ELR (cell line): Measurements from ENCODE around the gene ZNF263.

Experiments
- DNase-seq: peaks from one replicate; pipeline ENCODE4 v3.0.0-alpha.2; 2015; ENCODE audit warnings: low read depth

ZNF263 gene

DNA sequence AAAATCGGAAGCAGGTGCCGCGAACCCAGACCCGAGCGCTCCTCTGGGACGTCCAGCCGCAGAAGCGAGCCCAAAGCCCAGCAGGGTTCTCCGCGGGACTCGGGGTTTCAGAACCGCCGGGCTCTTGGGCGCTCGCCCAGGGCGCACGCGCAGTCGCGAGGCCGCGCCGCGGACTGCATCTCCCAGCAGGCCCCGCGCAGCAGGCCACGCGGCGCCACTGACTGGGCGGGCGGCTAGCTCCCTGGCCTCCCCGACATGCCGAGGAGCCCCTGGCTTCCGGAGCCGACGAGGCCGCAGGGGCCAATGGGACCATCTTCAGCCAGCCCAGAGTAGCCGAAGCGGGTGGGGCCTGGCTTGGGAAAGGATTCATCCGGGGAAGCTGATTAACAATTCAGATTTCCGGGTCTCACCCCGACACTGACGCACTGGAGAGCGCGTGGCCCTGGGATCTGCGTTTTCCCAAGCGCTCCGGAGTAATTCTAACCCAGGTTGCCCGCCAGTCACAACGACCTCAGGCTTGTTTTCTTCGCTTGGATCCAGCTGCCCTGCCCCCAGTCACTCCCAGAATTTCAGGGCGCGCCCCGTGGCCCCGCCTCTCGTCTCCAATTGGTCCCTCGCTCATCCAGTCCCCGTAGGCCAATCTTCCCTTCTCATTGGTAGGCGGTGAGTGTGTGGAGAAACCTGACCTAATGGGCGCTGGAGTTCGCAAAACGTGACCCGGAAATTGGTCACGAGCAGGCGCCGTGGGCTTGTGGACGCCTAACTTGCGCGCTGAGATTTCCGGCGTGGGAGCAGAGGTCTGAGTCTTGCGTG, at the start of gene ZNF263:
TSS of gene ZNF263 (plus strand) at position 762 of the 813 bp plus-strand sequence. CDS start 328 bp downstream, outside the sequence.
- peak; percentile 98 for DNase-seq

DNA sequence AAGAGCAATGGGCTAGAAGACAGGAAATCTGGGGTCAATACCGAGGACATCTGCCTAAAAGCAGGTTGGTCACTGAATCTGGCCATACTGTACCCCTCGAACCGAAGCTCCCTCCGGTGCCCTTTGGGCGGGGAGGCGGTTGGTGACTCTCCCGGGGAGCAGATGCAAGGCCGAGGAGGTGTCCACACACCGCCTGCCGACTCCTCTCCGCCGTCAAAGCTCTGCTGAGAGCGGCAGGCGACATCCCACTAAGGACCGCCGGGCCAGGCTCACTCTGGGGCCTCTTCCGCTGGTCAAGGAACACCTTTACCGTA, 48.8 kb upstream of the ZNF263 start:
- no peak for DNase-seq

DNA sequence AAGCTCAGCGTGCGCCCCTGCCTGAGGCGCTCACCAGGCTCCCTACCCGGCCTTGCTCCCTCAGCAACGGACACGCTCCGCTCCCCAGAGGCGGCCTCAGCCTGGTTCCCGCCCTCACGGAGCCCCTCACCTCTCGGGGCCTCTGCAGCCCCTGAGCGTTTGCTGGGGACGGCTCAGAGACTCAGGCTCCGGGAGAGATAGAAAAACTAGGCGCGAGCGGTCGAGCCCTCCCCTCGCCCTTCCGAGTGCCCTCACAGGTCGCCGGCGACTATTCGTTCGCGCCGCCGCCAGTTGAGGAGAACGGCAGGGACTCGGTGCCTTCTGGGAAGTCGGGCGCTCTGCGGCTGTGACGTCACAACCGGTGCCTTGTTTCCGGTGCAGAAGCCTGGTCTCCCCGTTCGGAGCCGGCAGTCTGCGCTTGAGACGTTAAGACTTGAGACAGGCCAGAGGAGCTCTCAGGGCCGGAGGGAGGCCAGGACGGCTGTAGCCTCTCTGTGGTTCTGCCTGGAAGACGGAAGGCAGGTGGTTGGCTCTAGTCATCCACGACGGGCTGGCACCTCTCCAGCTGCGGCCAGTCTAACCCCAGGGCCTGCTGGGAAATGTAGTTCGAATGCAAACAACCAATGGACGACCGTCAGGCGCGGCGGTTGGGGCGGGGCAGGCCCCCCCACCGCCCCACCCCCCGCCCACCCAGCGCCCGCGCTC, 48.3 kb upstream of the ZNF263 start, which contains the start of gene ZNF200:
TSS of gene ZNF200 (minus strand) at position 302 of the 705 bp plus-strand sequence. CDS start 1,403 bp downstream, outside the sequence.
- peak; percentile 92 for DNase-seq

DNA sequence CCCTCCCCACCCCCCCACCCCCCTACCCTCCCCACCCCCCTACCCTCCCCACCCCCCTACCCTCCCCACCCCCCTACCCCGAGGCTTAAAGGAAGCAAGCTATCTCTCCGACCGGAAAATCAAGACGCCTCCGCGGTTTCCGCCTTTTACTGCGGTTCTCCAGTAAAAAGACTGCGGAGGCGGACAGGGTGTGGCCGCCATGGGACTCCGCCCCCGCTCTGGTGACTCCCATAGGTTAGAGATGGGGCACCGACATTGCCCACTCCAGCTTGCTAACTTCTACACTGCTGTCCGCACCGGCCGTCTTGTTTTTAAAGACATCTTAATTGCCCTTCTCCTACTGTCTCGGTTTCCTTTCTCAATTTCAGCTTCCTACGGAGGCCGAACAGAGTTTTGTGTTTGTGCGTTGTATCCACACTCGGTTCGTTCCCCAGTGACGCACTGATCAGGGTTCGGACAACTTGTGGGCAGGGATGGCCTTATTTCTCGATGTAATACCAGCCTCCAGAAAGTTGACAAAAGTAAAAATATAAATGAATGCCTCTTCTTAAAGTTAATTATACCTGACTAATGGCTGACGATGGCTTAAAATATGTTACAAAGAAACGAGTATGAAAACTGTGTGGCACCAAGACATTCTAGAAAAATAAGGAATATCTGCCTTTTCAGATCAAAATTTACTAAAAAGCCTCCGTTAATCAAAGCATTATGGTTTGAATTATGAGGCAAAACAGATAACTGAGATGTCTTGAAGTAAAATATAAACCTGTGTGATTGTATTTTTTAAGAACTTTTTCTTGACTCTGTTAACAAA, 47.2 kb upstream of the ZNF263 start:
- peak; percentile 9 for DNase-seq

DNA sequence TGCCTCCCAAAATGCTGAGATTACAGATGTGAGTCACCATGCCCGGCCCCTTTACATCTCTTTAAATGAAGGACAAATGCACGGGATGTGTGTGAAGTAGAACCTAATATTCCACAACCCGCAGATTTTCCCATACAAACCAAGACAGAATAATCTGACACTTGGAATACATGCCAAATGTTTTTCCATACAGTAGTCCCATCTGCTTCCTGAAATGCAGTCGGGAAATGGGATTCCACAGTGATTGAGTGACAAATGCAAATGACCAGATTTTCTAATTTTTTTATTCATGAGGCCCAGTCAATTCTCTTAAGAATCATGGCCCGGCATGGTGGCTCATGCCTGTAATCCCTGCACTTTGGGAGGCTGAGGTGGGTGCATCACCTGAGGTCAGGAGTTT, 41.5 kb upstream of the ZNF263 start:
- DNase-seq, result no peak

DNA sequence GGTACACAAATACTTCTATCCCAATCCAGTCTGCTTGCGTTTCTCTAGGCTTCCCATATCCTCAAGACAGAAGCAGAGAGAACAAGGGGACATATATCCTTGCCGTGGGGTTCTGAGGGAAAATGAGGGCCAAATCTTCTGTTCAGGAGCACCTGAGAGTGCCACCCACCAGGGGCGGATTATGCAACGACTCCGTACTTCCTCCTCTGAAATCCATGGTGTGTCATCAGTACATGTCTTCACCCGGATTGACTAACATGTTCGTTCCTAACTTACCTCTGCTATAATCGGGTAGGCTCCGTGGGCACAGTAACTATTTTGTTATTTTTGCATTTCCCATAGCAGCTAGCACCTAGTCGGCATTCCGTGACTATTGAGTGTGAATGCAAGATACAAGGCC, 40.6 kb upstream of the ZNF263 start:
- DNase-seq, result no peak

DNA sequence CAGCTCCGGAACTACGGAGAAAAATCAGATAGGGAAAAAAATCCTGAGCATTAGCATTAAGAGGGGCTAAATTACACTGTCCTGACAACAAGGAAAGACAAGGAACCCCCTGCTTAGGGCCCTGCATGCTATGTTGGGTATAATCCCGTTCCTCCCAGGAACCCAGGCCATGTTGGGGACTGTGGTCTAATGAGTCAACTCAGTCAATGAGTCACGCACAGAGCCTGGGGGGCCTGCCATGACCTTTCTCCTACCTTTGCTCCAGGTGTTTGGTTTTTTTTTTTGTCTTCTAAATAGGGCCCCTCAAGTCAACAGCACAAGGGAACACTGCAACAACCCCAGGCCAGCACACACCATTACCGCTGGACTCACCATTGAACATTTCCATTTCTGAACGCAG, 39.4 kb upstream of the ZNF263 start:
- DNase-seq, result peak; percentile 25

DNA sequence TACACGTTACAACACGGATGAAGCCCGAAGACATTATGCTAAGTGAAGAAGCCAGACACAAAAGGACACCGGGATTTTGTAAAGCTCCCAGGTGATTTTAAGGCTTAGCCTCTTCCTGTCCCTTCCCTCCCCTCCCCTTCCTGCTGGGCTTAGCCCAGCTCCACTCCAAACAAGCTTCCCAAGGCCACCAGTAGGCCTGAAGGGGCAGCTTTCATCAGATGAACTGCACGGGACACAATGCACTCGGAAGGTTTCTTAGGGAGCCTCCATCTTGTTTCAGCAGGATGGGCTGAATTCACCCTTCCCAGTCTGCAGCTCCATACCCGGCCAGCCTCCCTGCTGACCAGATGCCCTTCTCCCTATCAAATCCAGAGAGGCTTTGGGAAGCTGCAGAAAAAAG, 37.3 kb upstream of the ZNF263 start:
- DNase-seq, result no peak

DNA sequence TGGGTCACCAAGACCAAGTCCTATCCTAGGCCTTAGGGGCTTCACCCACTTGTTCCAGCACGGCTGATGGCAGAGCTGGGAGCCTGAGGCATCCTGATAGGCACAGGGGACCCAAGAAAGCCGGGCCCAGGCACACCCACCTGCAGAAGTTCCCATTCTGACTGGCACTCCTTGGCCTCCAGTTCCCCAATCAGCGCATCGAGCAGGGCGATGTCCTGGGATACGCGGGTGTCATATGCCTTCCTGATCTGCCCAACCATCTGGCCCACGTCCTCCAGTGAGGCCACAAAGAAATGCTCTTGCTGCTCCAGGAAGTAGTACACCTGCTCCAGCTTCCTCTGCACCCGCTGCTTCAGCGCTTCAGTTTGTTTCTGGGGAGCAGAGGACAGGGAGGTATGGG, 36.4 kb upstream of the ZNF263 start:
- DNase-seq, result no peak

DNA sequence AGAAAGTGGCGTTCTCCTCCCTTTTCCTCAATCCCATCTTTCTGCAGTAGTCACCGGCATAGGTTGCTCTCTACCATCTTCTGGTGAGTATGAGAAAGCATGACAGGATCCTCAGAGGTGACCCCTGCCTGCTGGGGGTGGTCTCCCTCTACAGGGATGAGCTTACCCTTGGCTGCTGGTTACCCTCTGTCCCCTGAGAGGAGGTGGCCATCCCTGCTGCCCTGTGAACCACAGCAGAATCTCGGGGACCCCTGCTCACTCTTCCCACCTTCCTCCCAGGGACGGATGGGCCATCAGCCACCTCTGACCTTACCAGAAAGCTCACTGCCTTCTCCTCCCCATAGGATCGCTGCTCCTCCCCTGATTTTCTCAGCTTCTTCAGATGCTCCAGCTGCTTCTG, 34.7 kb upstream of the ZNF263 start:
- no peak for DNase-seq

DNA sequence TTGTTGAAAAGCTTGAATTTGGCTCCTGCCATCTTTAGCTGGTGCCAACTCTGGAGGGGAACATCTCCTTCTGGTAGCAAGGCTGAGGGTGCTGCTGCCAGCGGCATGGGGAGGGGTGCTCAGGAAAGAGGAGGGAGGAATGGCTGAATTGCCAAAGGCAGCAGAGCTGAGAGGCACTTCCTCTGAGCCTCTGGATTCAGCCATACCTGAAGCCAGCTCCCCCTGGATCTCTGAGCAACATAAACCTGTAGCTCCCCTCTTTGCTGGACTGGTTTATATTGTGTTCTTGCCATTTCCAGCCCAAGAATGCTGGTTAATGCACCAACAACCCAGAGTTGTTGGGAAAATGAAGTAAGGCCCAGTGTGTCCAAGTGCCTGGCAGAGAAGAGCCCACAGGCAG, 34.3 kb upstream of the ZNF263 start:
- DNase-seq, result no peak

DNA sequence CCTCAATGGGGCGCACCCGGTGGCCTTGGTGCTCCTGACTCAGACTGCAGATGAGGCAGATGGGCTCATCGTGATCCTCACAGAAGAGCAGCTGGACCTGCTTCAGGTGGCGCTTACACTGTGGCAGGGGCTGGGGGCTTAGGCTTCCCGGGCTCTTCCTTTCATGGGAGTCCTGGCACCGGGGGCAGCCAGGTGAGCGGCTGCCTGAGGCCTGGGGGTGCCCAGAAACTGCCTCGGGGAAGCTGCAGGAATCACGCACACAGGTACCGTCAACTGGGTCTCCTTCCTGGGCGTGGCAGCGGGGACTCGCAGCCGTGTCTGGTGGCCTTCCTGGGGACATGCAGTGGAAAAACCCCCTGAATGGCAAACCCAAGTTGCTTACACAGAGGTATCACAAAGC, 33.8 kb upstream of the ZNF263 start:
- no peak for DNase-seq

DNA sequence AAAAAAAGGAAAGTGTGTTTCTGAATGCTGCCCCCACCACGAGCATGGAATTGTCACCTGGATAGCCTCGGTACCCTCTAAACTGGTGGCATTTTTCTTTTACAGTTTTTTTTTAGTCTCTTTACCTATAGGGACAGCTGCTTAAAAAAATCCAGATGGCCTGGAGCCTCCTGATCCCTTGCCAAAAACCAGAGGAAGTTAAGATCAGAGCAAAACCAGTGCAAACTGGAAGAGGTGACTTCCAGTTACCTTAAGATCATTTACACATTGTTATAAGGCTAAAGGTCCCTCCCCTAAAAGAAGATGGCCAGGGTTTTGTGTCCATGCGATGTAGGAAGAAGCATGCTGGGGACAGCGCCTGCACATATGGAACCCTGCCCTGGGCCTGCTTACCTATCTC, 30.3 kb upstream of the ZNF263 start:
- no peak for DNase-seq

DNA sequence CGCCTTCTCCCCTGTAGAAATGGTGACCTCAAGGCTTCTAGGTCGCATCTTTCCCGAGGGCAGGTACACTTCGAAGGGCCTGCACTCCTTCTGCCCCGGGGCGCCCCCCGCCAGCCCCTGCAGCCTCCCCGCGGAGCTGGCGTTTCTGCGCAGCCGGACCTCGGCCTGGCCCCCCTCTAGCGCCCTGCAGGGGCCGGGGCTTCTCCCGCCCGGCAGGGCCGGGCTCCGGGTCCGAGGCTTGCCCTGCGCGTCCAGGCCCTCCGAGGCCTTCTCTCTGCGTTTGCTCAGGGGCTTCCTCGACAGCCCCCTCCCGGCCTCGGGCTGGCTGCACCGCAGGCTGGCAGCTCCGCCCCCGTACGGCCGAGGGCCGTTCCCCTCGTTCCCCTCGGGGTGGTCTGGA, 29.0 kb upstream of the ZNF263 start:
- DNase-seq, result no peak

DNA sequence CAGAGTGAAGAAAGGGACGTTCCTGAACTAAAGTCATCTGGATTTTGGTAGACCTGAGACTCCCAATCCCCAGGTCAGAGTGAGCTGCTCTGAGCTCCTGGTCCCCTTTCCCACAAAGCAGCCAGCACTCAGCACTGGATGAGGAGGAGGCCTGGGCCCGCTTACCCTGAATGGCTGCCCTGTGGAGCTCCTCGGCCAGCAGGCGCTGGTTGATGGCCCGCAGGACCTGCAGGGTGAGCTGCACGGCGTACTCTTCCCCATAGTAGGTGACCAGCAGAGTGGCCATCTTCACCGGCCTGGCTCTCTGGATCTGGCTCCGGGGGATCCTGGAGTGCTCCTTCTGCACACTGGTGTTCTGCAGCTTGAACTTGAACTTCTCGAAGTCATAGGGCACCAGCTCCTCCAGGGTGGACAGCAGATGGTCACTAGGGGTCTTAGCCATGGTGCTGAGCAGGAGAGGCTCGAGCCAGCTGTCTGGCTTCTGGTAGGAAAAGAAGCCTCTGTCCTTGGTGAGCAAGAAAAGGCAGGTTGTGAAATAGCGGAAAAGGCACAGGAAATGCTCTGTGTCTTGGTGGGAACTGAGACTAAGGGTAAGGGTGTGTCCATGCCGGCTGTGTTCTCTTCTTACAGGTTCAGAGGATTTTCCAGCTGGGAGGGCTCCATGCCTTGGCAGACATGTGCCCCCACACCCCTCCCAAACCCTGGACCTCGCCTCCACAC, 27.0 kb upstream of the ZNF263 start, which contains the start of gene MEFV:
TSS of gene MEFV (minus strand) at position 488 of the 720 bp plus-strand sequence. CDS start at position 442, 46 bp downstream.
- peak; percentile 30 for DNase-seq

DNA sequence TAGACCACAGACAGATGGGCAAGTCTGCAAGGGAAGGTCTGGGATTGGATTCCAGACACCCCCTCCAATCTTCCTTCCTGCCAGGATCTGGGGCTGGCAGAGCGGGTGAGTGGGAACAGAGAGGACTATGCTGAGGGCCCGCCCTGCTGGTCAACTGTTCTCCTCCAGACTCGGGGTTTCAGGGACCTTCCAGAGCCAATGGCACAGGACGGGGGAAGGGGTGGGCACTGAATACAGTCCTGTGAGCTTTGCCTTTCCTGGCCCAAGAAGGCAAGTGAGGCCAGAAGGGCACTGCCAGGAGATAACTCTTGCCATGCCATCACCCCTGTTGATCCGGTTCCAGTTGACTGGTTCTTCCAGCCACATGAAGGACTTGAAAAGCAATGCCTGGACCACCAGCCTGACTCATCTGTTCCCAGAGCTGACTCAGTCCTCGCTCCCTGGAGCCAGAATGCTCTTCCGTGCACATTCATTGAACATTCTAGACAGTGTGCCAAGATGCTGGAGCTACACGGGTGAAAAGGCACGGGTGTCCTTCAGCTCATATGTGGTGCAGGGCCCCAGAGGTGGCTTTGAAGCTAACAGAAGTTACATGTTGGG, 26.3 kb upstream of the ZNF263 start:
- DNase-seq, result peak; percentile 72

DNA sequence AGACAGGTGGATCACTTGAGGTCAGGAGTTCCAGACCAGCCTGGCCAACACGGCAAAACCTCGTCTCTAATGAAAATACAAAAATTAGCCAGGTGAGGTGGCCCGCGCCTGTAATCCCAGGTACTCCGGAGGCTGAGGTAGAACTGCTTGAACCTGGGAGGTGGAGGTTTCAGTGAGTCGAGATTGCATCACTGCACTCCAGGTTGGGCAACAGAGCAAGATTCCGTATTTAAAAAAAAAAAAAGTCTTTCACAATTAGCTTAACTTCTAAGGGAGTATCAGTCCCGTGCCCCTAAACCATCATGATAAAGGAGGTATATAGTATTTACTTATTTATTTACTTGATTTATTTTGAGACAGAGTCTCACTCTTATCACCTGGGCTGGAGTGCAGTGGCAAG, 23.5 kb upstream of the ZNF263 start:
- DNase-seq, result no peak

DNA sequence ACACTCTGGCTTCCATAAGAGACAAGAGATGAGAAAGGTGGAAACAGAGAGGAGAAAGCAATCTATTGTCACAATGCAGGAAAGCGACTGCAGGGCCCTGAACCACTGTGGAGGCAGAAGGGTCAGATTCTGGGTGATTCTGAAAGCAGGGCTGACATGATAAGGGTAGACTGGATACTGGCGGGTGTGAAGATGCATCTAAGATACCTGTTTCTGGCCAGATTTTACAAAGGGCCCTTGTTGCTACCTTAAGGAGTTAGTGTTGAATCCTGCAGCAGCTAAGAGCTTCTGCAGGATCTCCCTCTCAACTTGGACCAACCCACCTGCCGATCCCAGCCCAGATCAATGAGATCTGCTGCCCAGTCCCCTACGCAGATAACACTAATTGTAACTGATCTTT, 20.8 kb upstream of the ZNF263 start:
- no peak for DNase-seq

DNA sequence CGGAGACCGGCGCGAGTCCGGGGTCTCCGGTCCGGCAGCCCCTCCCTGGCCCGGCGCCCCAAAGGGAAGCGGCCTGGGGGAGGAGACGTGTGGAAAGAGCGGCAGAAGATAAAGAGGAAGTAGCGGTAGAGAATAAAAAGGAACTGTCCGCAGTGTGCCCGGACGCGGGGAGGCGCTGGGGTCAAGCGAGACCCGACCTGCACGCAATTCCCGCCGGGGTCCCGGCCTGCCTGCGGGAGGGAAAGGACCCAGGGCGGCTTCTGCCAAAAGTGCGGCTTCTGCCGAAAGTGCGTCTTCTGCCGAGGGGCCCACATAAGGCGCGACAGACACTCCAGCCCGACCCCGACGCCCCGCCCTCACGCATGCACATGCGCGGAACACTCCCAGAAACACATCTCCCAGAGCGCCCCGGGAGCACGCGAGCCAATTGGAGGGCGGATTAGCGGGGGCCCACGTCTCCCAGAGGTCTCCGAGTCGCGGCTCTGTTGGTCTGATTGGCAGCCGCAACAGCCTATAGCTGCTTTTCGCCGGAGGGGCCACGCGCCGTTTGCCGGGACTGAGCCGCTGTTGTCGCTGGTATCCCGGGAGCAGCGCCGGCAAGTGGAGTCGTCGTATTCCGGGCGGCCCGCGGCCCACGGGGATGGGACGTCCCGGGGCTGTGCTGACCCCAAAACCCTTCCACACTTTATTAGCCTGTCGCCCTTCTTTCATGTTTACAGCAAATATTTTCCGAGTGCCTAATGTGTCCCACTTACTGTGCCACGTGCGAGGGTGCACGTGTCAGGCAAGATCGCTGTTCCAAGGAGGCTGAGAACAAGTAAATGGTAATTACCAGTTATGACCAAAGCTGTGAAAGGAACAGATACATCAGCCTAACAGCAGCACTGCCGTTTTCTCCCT, 18.9 kb upstream of the ZNF263 start:
- peak; percentile 98 for DNase-seq

DNA sequence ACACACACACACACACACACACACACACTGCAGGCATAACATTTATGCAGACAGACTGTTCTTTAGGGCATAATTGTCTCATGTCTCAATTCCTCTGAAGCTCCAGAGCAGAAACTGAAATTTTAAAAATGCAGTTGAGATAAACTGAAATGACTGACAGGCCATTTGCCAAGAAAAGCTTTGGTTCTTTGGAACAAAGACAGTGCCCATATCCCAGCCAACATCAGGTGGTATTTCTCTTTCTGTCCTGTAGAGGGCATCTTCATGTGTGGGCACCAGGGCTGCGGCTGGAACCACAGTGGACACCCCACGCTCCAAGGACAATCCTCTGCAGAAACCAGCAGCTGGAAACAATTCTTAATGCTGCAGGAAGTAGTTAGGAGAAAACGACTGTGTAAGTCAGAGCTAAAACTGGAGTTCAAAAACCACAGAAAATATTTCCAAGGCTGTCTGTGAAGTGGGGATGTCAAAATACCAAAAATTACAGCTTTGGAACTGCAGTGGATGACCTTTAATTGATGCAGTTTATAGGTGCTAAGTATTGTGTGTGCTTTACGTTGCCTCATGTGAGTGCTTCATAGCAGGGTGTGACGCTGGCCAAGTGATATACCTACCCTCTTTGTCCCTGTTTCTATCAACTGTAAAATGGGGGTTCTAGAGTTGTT, 16.3 kb upstream of the ZNF263 start:
- DNase-seq, result peak; percentile 63
